GM18861 (cell line): ENCODE data around the gene IKZF3.
"Not testable (repeated sequence)": the region's sequence is repeated elsewhere in the genome, so short reads cannot be mapped to it uniquely, and the experiment has no call there.

Source experiments
- ATAC-seq: cut with Tn5 transposase; IDR thresholded peaks from one replicate; pipeline ENCODE4 v1.9.1; 2021; ENCODE audit not compliant: unreplicated experiment

Gene IKZF3

GRCh38 chr17:39722104-39722503 is 142.0 kb downstream of the IKZF3 start:
- no peak for ATAC-seq

DNA sequence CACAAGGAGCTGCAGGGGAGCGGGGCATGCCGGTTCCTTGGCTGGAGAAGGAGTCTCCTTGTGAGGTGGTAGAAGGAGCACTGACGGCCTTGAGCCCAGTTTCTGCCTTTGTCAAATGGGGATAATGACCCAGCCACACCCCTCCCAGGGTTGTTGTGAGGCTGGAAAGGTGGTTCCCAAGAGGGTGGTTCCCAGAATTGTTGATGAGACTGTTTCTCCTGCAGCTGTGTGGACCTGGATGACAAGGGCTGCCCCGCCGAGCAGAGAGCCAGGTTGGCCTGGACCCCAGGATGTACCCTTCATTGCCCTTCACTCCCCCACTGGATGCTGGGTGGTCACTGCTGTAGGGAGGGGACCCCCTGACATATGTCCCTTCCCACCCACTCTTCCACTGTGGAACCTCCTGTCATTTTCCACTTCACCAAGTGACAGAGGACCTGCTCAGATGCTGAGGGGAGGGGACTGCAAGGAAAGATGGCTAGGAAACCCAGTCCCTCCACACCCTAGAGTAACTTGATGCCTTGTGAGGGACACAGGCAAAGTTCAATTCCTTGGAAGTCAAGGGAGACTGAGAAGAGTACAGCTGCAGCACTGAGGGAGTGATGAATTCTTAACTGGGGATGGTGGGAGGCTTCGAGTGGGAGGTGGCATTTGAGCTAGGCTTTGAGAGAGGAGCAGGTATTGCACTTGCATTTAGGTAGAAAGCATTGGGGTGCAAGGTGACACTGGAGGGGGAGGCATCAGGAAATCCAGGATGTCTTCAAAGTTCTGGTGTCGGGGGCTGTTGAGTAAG is 144.4 kb downstream of the IKZF3 start:
- no peak for ATAC-seq

DNA sequence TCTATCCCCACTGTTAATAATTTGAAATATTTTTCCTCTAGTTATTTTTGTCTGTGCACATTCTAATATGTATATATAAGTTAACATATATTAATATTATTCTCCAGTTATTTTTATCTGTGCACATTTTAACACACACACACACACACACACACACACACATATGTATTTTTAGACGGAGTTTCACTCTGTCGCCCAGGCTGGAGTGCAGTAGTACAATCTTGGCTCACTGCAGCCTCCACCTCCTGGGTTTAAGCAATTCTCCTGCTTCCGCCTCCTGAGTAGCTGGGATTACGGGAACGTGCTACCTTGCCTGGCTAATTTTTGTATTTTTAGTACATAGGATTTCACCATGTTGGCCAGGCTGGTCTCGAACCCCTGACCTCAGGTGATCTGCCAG is 146.5 kb downstream of the IKZF3 start:
- no peak for ATAC-seq

GRCh38 chr17:39716879-39717536 is 147.1 kb downstream of the IKZF3 start:
- no peak for ATAC-seq

DNA sequence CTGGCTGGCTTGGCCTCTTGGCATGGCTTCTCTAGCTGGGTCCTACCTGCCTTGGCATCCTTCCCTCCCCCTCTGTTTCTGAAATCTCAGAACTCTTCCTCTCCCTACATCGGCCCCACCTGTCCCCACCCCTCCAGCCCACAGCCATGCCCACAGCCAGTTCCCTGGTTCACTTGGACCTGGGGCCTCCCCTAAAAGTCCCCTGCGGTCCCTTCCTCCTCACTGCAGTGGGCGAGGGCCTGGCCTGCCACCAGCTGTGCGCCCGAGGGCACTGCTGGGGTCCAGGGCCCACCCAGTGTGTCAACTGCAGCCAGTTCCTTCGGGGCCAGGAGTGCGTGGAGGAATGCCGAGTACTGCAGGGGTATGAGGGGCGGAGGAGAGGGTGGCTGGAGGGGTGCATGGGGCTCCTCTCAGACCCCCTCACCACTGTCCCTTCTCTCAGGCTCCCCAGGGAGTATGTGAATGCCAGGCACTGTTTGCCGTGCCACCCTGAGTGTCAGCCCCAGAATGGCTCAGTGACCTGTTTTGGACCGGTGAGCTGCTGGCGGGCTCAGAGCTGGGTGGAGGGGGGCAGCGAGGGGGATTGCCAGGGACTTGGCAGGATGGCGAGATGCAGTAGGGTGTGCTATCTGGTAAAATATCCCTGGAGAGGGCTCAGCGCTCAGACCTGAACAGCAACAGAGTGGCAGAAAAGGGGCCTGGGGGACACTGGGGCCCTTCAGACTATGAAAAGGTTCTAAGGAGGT is 147.9 kb downstream of the IKZF3 start:
- no peak for ATAC-seq

GRCh38 chr17:39715375-39716072 is 148.6 kb downstream of the IKZF3 start:
- no peak for ATAC-seq

GRCh38 chr17:39714234-39714633 is 149.9 kb downstream of the IKZF3 start:
- no peak for ATAC-seq

DNA sequence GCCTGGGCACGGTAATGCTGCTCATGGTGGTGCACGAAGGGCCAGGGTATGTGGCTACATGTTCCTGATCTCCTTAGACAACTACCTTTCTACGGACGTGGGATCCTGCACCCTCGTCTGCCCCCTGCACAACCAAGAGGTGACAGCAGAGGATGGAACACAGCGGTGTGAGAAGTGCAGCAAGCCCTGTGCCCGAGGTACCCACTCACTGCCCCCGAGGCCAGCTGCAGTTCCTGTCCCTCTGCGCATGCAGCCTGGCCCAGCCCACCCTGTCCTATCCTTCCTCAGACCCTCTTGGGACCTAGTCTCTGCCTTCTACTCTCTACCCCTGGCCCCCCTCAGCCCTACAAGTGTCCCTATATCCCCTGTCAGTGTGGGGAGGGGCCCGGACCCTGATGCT is 152.3 kb downstream of the IKZF3 start:
- no peak for ATAC-seq

DNA sequence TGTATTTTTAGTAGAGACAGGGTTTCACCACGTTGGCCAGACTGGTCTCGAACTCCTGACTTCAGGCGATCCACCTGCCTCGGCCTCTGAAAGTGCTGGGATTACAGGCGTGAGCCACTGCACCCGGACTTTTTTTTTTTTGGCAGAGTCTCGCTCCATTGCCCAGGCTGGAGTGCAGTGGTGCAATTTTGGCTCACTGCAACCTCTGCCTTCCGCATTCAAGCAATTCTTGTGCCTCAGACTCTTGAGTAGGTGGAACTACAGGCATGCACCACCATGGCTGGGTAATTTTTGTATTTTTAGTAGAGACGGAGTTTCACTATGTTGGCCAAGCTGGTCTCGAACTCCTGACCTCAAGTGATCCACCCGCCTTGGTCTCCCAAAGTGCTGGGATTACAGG is 153.0 kb downstream of the IKZF3 start:
- ATAC-seq: not testable (repeated sequence)

DNA sequence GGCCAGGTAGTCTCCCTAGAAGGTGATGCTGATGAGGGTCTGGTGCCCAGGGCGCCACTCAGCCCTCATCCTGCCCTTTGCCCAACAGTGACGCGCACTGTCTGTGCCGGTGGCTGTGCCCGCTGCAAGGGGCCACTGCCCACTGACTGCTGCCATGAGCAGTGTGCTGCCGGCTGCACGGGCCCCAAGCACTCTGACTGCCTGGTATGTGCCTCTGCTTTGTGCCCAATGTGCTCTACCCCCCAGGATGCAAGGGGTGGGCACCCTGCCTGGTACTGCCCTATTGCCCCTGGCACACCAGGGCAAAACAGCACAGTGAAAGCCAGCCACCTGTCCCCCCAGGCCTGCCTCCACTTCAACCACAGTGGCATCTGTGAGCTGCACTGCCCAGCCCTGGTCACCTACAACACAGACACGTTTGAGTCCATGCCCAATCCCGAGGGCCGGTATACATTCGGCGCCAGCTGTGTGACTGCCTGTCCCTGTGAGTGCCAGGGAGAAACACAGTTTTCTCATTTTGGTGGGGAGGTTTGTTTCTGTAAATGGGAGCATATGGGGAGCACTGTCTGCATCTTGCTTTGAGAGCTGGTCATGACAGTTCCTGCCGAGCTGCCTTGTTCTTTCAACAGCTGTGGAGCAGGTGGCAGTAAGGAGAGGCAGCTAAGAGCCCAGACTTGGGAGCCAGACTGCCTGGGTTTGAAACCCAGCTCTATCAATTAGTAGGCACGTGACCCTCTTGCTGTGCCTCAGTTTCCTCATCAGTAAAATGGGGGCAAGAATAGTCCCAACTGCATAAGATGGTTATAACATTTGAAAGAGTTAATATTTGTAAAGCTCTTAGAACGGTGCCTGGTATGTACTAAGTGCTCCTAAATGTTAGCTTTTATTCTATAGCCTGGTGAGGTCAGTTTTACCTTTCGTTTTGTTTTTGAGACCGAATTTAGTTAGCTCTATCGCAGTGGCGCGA is 153.8 kb downstream of the IKZF3 start:
- ATAC-seq: no peak

GRCh38 chr17:39709319-39709997 is 154.7 kb downstream of the IKZF3 start:
- ATAC-seq: no peak
